ENCODE data around the gene CDH2.
"Not testable (repeated sequence)": the region's sequence is repeated elsewhere in the genome, so short reads cannot be mapped to it uniquely, and the experiment has no call there.

Gene CDH2

GRCh38 chr18:27920836-27921235 is 256.1 kb downstream of the CDH2 start:
- no peak for TF ChIP-seq ZFX (IDR thresholded peaks at IDR 0.05)
- TF ChIP-seq, protein P1, sequence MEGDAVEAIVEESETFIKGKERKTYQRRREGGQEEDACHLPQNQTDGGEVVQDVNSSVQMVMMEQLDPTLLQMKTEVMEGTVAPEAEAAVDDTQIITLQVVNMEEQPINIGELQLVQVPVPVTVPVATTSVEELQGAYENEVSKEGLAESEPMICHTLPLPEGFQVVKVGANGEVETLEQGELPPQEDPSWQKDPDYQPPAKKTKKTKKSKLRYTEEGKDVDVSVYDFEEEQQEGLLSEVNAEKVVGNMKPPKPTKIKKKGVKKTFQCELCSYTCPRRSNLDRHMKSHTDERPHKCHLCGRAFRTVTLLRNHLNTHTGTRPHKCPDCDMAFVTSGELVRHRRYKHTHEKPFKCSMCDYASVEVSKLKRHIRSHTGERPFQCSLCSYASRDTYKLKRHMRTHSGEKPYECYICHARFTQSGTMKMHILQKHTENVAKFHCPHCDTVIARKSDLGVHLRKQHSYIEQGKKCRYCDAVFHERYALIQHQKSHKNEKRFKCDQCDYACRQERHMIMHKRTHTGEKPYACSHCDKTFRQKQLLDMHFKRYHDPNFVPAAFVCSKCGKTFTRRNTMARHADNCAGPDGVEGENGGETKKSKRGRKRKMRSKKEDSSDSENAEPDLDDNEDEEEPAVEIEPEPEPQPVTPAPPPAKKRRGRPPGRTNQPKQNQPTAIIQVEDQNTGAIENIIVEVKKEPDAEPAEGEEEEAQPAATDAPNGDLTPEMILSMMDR (conservative IDR thresholded peaks at IDR 0.05), result no peak
- no peak overlapping the region for H3K27ac ChIP-seq

- not testable (repeated sequence) for H3K27ac ChIP-seq
These were observed 270.7 kb downstream of the CDH2 start for GRCh38 chr18:27906189-27906588.

DNA sequence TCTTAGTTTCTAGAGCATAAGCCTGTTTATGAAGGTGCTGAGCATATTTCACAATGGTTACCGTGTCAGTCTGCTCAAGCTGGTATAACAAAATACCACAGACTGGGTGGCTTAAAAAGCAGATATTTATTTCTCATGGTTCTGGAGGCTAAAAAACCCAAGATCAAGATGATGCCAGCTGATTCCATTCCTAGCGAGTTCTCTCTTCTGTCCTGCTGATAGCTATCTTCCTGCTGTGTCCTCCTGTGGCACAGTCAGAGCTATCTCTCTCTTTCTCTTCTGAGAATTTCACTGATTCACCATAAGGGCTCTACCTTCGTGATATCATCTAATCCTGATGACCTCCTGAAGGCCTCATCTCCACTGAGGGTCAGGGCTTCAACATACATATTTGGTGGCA is 273.0 kb downstream of the CDH2 start:
- no peak overlapping the region for H3K27ac ChIP-seq
- TF ChIP-seq, protein P1 (conservative IDR thresholded peaks at IDR 0.05), result no peak
- no peak for TF ChIP-seq ZFX (IDR thresholded peaks at IDR 0.05)

DNA sequence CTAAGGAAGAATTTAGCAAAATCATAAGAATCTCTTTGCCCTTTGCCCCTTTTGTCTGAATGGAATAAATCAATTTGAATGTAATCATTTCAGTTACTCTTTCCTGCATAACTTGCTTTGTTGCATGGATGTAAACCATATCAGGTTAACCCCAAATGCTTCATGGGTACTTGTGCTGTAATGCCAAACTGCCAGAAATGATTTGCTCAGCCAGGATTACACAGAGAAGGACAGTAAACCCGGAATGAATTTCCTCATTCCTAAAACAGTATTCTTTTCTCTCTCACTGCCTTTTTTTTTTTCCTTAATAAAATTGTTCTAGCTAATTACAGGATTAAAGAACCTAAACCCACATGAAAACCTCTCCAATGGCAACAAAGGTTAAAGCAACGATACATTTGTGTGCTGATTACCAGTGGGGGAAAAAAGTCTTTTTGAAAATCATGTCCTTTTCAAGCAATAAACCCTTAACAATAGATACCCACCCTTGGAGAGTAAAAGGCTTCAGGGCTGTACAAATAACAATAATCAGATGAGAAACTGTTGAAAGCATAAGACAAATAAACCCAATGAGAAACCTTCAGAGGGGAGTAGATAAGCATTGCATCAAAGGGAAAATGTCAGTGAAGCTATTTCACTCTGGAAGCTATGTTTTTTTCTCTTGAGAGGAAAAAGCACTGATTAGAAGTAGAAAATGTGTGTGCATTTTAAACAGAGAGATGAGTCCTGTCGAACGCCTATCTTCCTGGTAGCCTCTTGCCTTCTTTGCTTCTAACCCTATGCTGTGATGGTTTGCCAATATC is 275.3 kb downstream of the CDH2 start:
- no peak overlapping the region for H3K27ac ChIP-seq
- TF ChIP-seq, protein P1 (conservative IDR thresholded peaks at IDR 0.05), result no peak
- TF ChIP-seq ZFX (IDR thresholded peaks at IDR 0.05), result no peak
